ENCODE data around the gene DUSP18.
"Not testable (repeated sequence)": the region's sequence is repeated elsewhere in the genome, so short reads cannot be mapped to it uniquely, and the experiment has no call there.

DUSP18 gene

GRCh38 chr22:30667494-30668385 lies at the start of gene DUSP18:
TSS of gene DUSP18 (minus strand) at chr22:30667875. CDS start at chr22:30664003, 3,872 bp downstream.
- Histone ChIP-seq H3K9ac (peak within 1 kb of the TSS; percentile 73), H3K4me3 (peak within 1 kb of the TSS; percentile 84), H3K4me2 (peak within 1 kb of the TSS; percentile 99), H3K36me3 (peaks cover 13% of the 10 kb centered on the region), H3K27ac (no peak within 1 kb of the TSS), H3K4me1 (peaks cover 16% of the 10 kb centered on the region), H4K20me1 (no peaks in the 10 kb centered on the region), H3K27me3 (no peaks in the 10 kb centered on the region), H3K9me3 (no peaks in the 10 kb centered on the region)
- TF ChIP-seq Cebpa-rat (IDR thresholded peaks at IDR 0.05): no peak

- Histone ChIP-seq H3K4me1 (no peaks in the 10 kb centered on the region), H4K20me1 (no peaks in the 10 kb centered on the region), H3K27me3 (no peaks in the 10 kb centered on the region), H3K4me2 (no peak overlapping the region), H3K9me3 (no peaks in the 10 kb centered on the region), H3K4me3 (no peak overlapping the region), H3K36me3 (no peaks in the 10 kb centered on the region), H3K27ac (no peak overlapping the region), H3K9ac (no peak overlapping the region)
- no peak for TF ChIP-seq Cebpa-rat (IDR thresholded peaks at IDR 0.05)
Observed at GRCh38 chr22:30714062-30714461, 46.4 kb upstream of the DUSP18 start.

GRCh38 chr22:30712094-30712493 lies 44.4 kb upstream of the DUSP18 start:
- no peak for TF ChIP-seq Cebpa-rat (IDR thresholded peaks at IDR 0.05)
- no peaks in the 10 kb centered on the region for H3K4me1 ChIP-seq

GRCh38 chr22:30709980-30710379 lies 42.3 kb upstream of the DUSP18 start:
- not testable (repeated sequence) for H3K9ac ChIP-seq, H3K4me1 ChIP-seq, H3K4me3 ChIP-seq, H4K20me1 ChIP-seq, H3K4me2 ChIP-seq, H3K36me3 ChIP-seq, H3K27ac ChIP-seq, H3K9me3 ChIP-seq, H3K27me3 ChIP-seq

More at GRCh38 chr22:30712094-30712493, 44.4 kb upstream of the DUSP18 start:
- no peak overlapping the region for H3K9ac ChIP-seq
- H3K27me3 ChIP-seq: no peaks in the 10 kb centered on the region
- H4K20me1 ChIP-seq: no peaks in the 10 kb centered on the region
- no peak overlapping the region for H3K4me3 ChIP-seq
- H3K9me3 ChIP-seq: no peaks in the 10 kb centered on the region
- H3K36me3 ChIP-seq: no peaks in the 10 kb centered on the region
- no peak overlapping the region for H3K27ac ChIP-seq
- no peak overlapping the region for H3K4me2 ChIP-seq

- Histone ChIP-seq H4K20me1 (no peaks in the 10 kb centered on the region), H3K9me3 (no peaks in the 10 kb centered on the region), H3K27me3 (no peaks in the 10 kb centered on the region), H3K36me3 (no peaks in the 10 kb centered on the region), H3K4me2 (0 out of 2 replicates have a peak overlapping the region, but pooled peaks have one; percentile 1), H3K9ac (0 out of 2 replicates have a peak overlapping the region, but pooled peaks have one; percentile 35), H3K4me3 (no peak overlapping the region), H3K4me1 (peaks cover 9% of the 10 kb centered on the region), H3K27ac (no peak overlapping the region)
- TF ChIP-seq Cebpa-rat (IDR thresholded peaks at IDR 0.05): no peak
Observed at GRCh38 chr22:30705710-30706651, 38.3 kb upstream of the DUSP18 start.

GRCh38 chr22:30704978-30705377 lies 37.3 kb upstream of the DUSP18 start:
- Histone ChIP-seq H3K27ac (no peak overlapping the region), H4K20me1 (no peaks in the 10 kb centered on the region), H3K9ac (no peak overlapping the region), H3K36me3 (no peaks in the 10 kb centered on the region), H3K4me3 (no peak overlapping the region), H3K9me3 (no peaks in the 10 kb centered on the region), H3K27me3 (no peaks in the 10 kb centered on the region), H3K4me1 (peaks cover 9% of the 10 kb centered on the region), H3K4me2 (no peak overlapping the region)
- TF ChIP-seq Cebpa-rat (IDR thresholded peaks at IDR 0.05): no peak

GRCh38 chr22:30702856-30703255 lies 35.2 kb upstream of the DUSP18 start:
- no peak for TF ChIP-seq Cebpa-rat (IDR thresholded peaks at IDR 0.05)
- Histone ChIP-seq H3K27ac (no peak overlapping the region), H3K4me1 (peaks cover 9% of the 10 kb centered on the region), H3K27me3 (no peaks in the 10 kb centered on the region), H3K4me2 (no peak overlapping the region), H3K9me3 (no peaks in the 10 kb centered on the region), H4K20me1 (no peaks in the 10 kb centered on the region), H3K9ac (no peak overlapping the region), H3K36me3 (no peaks in the 10 kb centered on the region), H3K4me3 (no peak overlapping the region)

- H3K4me3 ChIP-seq: no peak overlapping the region
- no peaks in the 10 kb centered on the region for H3K9me3 ChIP-seq
- TF ChIP-seq Cebpa-rat (IDR thresholded peaks at IDR 0.05): no peak
- no peaks in the 10 kb centered on the region for H3K27me3 ChIP-seq
- H3K4me1 ChIP-seq: peaks cover 9% of the 10 kb centered on the region
- no peaks in the 10 kb centered on the region for H3K36me3 ChIP-seq
- H3K9ac ChIP-seq: no peak overlapping the region
- no peak overlapping the region for H3K27ac ChIP-seq
- H3K4me2 ChIP-seq: no peak overlapping the region
- no peaks in the 10 kb centered on the region for H4K20me1 ChIP-seq
Observed at GRCh38 chr22:30701872-30702271, 34.2 kb upstream of the DUSP18 start.

- H3K4me3 ChIP-seq: no peak overlapping the region
- H3K36me3 ChIP-seq: no peaks in the 10 kb centered on the region
- no peak overlapping the region for H3K27ac ChIP-seq
- H3K9me3 ChIP-seq: no peaks in the 10 kb centered on the region; the same call in 1 of the 2 replicates
- no peaks in the 10 kb centered on the region for H3K4me1 ChIP-seq
- no peak for TF ChIP-seq Cebpa-rat (IDR thresholded peaks at IDR 0.05)
- no peaks in the 10 kb centered on the region for H4K20me1 ChIP-seq
- no peak overlapping the region for H3K9ac ChIP-seq
- H3K27me3 ChIP-seq: no peaks in the 10 kb centered on the region
- H3K4me2 ChIP-seq: no peak overlapping the region
Observed at GRCh38 chr22:30697975-30698374, 30.3 kb upstream of the DUSP18 start.
